AG10803 (cell line): ENCODE measurements around the gene BRD8.

Experiments
- DNase-seq: peaks from one replicate; pipeline ENCODE4 v3.0.0; 2010; ENCODE audit warnings: low read depth
- H3K4me3 ChIP-seq: 2 replicates; pipeline ENCODE4 v1.5.1; 2011; ENCODE audit warnings: mild to moderate bottlenecking, low read length, control low read depth
- CTCF ChIP-seq: conservative IDR thresholded peaks from 2 replicates; pipeline ENCODE4 v1.5.1; 2011; ENCODE audit warnings: mild to moderate bottlenecking, low read length, control low read depth, inconsistent platforms

Gene BRD8

GRCh38 chr5:138178516-138179276 lies at the start of gene BRD8, which contains the start of gene KIF20A:
Gene BRD8 (minus strand): TSS chr5:138178630. CDS start chr5:138178614, 16 bp downstream.
Gene KIF20A (plus strand): TSS chr5:138179112. CDS start chr5:138179681, 569 bp downstream.
- TF ChIP-seq CTCF: no peak
- peak within 1 kb of the TSS; percentile 97 for H3K4me3 ChIP-seq
- DNase-seq: peak; percentile 94

- no peak overlapping the region for H3K4me3 ChIP-seq
- TF ChIP-seq CTCF: no peak
- no peak for DNase-seq
Measured at GRCh38 chr5:138226910-138227309, 48.5 kb upstream of the BRD8 start.

- no peak overlapping the region for H3K4me3 ChIP-seq
- TF ChIP-seq CTCF: no peak
- no peak for DNase-seq
Measured at GRCh38 chr5:138224712-138225111, 46.3 kb upstream of the BRD8 start.

- no peak overlapping the region for H3K4me3 ChIP-seq
- no peak for TF ChIP-seq CTCF
- DNase-seq: no peak
Measured at GRCh38 chr5:138223532-138223931, 45.1 kb upstream of the BRD8 start.

- no peak overlapping the region for H3K4me3 ChIP-seq
- no peak for DNase-seq
- TF ChIP-seq CTCF: no peak
Measured at GRCh38 chr5:138216799-138217198, 38.4 kb upstream of the BRD8 start.

GRCh38 chr5:138213161-138214029 lies 35.0 kb upstream of the BRD8 start, which contains the start of gene CDC23:
Gene CDC23 (minus strand): TSS chr5:138213323. CDS start chr5:138213312, 11 bp downstream.
- peak within 1 kb of the TSS; percentile 81 for H3K4me3 ChIP-seq
- no peak for TF ChIP-seq CTCF
- DNase-seq: peak; percentile 97
